GM04503 (cell line): ENCODE results near the gene SYNJ2.

Source experiments
- DNase-seq: peaks from one replicate; pipeline ENCODE4 v3.0.0-alpha.2; 2012; ENCODE audit warnings: low read depth

SYNJ2 gene

GRCh38 chr6:157982102-157982562 is 469 bp downstream of the SYNJ2 start:
- no peak for DNase-seq

- DNase-seq, result no peak
Observed at GRCh38 chr6:157982563-157983405, 1.1 kb downstream of the SYNJ2 start.

GRCh38 chr6:157983406-157984119 is 1.9 kb downstream of the SYNJ2 start:
- DNase-seq, result no peak

GRCh38 chr6:157984128-157984527 is 2.5 kb downstream of the SYNJ2 start:
- DNase-seq, result no peak

GRCh38 chr6:157984686-157985225 is 3.1 kb downstream of the SYNJ2 start:
- DNase-seq, result no peak

GRCh38 chr6:157985378-157986155 is 3.9 kb downstream of the SYNJ2 start:
- DNase-seq, result no peak

- no peak for DNase-seq
Observed at GRCh38 chr6:157987788-157988699, 6.4 kb downstream of the SYNJ2 start.

GRCh38 chr6:157988700-157989063 is 7.0 kb downstream of the SYNJ2 start:
- no peak for DNase-seq

- no peak for DNase-seq
Observed at GRCh38 chr6:157989541-157990289, 8.1 kb downstream of the SYNJ2 start.

GRCh38 chr6:157990321-157991066 is 8.8 kb downstream of the SYNJ2 start:
- DNase-seq, result no peak

GRCh38 chr6:157991067-157991432 is 9.4 kb downstream of the SYNJ2 start:
- DNase-seq, result no peak

GRCh38 chr6:157993076-157993475 is 11.4 kb downstream of the SYNJ2 start:
- no peak for DNase-seq

- no peak for DNase-seq
Observed at GRCh38 chr6:157994125-157994795, 12.6 kb downstream of the SYNJ2 start.

GRCh38 chr6:157995458-157995857 is 13.8 kb downstream of the SYNJ2 start:
- no peak for DNase-seq

- DNase-seq, result no peak
Observed at GRCh38 chr6:157996201-157996712, 14.6 kb downstream of the SYNJ2 start.

GRCh38 chr6:157996918-157997702 is 15.4 kb downstream of the SYNJ2 start:
- DNase-seq, result no peak

GRCh38 chr6:157997893-157998608 is 16.4 kb downstream of the SYNJ2 start:
- DNase-seq, result no peak
